Measurements from ENCODE around the gene TMBIM1.

The TMBIM1 gene

DNA sequence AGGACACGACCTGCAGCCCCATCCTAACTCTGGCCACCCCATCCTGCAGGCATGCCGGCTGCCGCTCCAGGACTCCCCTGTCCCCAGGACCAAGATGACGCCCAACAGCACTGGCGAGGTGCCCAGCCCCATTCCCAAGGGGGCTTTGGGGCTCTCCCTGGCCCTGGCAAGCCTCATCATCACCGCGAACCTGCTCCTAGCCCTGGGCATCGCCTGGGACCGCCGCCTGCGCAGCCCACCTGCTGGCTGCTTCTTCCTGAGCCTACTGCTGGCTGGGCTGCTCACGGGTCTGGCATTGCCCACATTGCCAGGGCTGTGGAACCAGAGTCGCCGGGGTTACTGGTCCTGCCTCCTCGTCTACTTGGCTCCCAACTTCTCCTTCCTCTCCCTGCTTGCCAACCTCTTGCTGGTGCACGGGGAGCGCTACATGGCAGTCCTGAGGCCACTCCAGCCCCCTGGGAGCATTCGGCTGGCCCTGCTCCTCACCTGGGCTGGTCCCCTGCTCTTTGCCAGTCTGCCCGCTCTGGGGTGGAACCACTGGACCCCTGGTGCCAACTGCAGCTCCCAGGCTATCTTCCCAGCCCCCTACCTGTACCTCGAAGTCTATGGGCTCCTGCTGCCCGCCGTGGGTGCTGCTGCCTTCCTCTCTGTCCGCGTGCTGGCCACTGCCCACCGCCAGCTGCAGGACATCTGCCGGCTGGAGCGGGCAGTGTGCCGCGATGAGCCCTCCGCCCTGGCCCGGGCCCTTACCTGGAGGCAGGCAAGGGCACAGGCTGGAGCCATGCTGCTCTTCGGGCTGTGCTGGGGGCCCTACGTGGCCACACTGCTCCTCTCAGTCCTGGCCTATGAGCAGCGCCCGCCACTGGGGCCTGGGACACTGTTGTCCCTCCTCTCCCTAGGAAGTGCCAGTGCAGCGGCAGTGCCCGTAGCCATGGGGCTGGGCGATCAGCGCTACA is 29.4 kb downstream of the TMBIM1 start:
- POLR2A ChIA-PET (ENCODE audit: low non-redundant PET), result no interaction called here
- DNase-seq (ENCODE audit: low spot score), result no peak
- H3K27ac ChIP-seq, result peak overlapping the region; percentile 33
- CTCF ChIA-PET, result no interaction called here
- TF ChIP-seq, protein P1, sequence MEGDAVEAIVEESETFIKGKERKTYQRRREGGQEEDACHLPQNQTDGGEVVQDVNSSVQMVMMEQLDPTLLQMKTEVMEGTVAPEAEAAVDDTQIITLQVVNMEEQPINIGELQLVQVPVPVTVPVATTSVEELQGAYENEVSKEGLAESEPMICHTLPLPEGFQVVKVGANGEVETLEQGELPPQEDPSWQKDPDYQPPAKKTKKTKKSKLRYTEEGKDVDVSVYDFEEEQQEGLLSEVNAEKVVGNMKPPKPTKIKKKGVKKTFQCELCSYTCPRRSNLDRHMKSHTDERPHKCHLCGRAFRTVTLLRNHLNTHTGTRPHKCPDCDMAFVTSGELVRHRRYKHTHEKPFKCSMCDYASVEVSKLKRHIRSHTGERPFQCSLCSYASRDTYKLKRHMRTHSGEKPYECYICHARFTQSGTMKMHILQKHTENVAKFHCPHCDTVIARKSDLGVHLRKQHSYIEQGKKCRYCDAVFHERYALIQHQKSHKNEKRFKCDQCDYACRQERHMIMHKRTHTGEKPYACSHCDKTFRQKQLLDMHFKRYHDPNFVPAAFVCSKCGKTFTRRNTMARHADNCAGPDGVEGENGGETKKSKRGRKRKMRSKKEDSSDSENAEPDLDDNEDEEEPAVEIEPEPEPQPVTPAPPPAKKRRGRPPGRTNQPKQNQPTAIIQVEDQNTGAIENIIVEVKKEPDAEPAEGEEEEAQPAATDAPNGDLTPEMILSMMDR (conservative IDR thresholded peaks at IDR 0.05; ENCODE audit: low read depth), result no peak

DNA sequence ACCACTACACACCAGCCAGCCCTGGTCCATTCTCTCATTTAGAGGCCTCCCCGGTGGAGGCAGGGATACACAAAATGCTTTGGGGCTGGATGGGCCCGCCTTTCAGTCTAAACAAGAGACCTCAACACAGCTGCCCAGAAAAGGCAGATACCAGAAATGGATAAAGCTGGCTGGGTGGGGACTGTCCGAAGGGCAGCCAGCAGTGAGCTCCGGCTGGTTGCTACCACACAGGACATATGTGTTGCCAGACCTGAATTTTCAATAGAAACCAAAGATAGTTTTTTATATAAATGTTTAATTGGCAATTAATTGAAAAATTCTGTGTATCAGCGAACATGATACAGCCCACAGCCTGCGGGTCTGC is 30.1 kb downstream of the TMBIM1 start:
- TF ChIP-seq, protein P1 (conservative IDR thresholded peaks at IDR 0.05; ENCODE audit: low read depth), result no peak
- POLR2A ChIA-PET (ENCODE audit: low non-redundant PET), result no interaction called here
- CTCF ChIA-PET, result no interaction called here
- peak overlapping the region; percentile 33 for H3K27ac ChIP-seq
- no peak for DNase-seq (ENCODE audit: low spot score)

DNA sequence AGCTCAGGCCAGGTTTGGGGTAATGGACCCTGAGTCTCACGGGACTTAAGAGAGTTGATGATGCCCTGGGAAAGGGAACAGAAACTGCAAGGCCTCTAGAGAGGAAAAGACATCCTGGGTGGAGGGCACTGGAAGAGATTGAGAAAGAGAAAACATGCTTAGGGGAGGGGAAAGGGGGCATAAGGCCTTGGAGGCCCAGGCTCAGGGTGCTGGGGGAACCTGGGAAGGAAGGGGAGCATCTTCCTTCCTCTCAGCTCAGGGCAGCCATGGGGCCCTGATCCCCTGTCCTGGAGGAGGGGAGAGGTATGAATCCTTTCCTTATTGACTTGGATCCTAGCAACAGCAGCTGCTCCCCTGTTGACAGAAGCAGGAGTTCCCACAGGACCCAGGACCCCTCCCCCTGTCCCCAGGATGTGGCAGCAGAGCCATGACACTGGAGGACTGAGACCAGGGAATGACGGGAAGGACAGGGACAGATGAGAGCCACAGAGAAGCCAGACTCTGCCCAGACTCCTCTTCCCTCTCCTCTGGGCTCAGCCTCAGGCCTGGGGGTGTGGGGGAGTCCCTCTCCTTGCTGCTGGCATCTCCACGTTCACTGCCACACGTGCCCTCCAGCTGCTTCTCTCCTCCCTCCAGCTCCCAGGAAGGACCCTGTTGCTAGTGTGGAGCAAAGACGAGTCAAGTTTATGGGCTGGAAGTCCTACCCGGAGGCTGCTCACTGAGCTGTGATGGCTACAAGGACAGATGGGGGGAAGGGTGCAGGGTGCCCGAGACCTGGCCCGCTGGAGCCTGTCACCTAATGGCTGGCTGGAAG is 30.7 kb downstream of the TMBIM1 start:
- POLR2A ChIA-PET (ENCODE audit: low non-redundant PET), result no interaction called here
- CTCF ChIA-PET, result interaction anchor here (0.7 kb wide), 1 partner anchor 8 kb away, joined by 3 read pairs; the partner anchor contains the start of gene AAMP
- no peak for DNase-seq (ENCODE audit: low spot score)
- TF ChIP-seq, protein P1 (conservative IDR thresholded peaks at IDR 0.05; ENCODE audit: low read depth), result no peak
- H3K27ac ChIP-seq, result peak overlapping the region; percentile 33

DNA sequence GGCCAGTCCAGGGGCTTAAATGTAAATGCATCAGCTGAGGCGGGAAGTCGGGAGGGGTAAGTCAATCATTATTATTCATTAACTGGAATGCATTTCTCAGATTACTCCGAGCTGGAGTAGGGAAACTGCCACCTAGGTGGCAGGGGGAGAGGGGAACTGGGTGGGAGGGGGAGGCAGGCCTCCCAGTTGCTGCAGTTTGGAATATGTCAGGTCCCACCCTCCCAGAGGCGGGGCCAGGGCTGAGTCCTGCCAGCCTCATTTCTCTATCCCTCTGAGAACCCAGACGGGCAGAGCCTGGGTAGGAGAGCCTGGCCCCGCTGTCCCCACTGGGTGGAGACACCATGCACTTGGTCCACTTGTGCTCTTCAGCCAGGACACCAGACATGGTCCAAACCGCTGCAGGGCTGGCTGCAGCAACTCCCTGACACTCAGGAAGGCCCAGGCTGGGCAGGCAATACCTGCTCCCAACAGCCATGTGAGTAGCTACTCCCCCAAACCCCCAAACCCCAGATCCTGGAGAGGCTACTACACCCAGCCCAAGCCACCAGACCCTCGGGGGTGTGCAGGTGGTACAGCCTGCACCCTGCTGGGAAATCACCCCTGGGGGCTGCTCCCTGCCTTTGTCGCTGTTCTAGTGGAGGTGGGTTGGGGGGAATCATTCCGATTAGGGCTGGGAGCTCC is 31.4 kb downstream of the TMBIM1 start, which contains the start of gene GPBAR1:
Gene GPBAR1, plus strand, starts transcription at position 274 of the 681 bp plus-strand sequence. CDS start 1,710 bp downstream, outside the sequence.
- no peak for DNase-seq (ENCODE audit: low spot score)
- TF ChIP-seq, protein P1 (conservative IDR thresholded peaks at IDR 0.05; ENCODE audit: low read depth), result no peak
- CTCF ChIA-PET, result interaction anchor here (0.7 kb wide), 1 partner anchor 9 kb away, joined by 3 read pairs; the partner anchor contains the start of gene AAMP
- peak within 1 kb of the TSS; percentile 52 for H3K27ac ChIP-seq
- POLR2A ChIA-PET (ENCODE audit: low non-redundant PET), result no interaction called here

DNA sequence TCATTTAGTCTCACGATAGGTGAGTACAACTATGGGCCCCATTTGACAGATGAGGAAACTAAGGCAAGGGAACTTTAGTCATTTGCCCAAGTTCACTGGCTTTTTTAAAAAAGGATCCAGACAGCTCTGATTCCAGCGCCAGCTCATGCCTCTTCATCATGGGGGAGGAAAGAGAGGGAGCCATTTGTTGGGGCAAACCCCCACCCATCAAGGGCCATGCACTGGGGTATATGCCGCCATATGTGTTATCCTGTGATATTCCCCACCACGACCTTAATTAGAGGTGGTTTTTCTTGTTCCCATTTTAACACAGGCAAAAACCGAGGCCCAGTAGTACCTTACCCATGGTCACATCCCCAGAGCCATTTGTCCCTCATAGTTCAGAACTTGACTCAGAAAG is 32.1 kb downstream of the TMBIM1 start:
- ChIA-PET CTCF (no interaction called here), POLR2A (ENCODE audit: low non-redundant PET) (no interaction called here)
- no peak for DNase-seq (ENCODE audit: low spot score)
- TF ChIP-seq, protein P1 (conservative IDR thresholded peaks at IDR 0.05; ENCODE audit: low read depth), result no peak
- peak overlapping the region; percentile 52; the same call in 1 of the 2 replicates for H3K27ac ChIP-seq

Data from RWPE1 (cell line).